Measurements from ENCODE around the gene CERS2.

The CERS2 gene

GRCh38 chr1:151002611-151003010, 28.0 kb upstream of the CERS2 start:
- H3K27me3 ChIP-seq (replicated peaks in 2 of 5; ENCODE audit: control insufficient read depth in 4 of 5, insufficient read depth in 5 of 5, low read length in 4 of 5), result no peaks in the 10 kb centered on the region
- peak overlapping the region in 2 of 7 experiments; percentile 26 to 61 for H3K4me3 ChIP-seq (ENCODE audit: control insufficient read depth in 1 of 7, extremely low read depth in 1 of 7, insufficient read depth in 4 of 7, low read depth in 2 of 7, low read length in 6 of 7)
- H3K36me3 ChIP-seq (ENCODE audit: control insufficient read depth in 4 of 4, insufficient read depth in 4 of 4, low read length in 3 of 4), result peaks cover 3 to 22% (median 12%) of the 10 kb centered on the region in 4 experiments
- CTCF ChIA-PET, result interaction anchor here (0.8 to 12.3 kb wide), 6 partner anchors 20 to 95 kb away, joined by 3 to 235 read pairs (median 4); partner anchors contain the start of gene ANXA9
- H3K4me1 ChIP-seq (ENCODE audit: control extremely low read depth in 1 of 4, control insufficient read depth in 4 of 4, insufficient read depth in 4 of 4, low read length in 3 of 4), result peaks cover 30 to 91% (median 86%) of the 10 kb centered on the region in 4 experiments
- no peak for DNase-seq
- POLR2A ChIA-PET, result interaction anchor here (1.1 kb wide), 1 partner anchor 155 kb away, joined by 4 read pairs; no protein-coding TSS in a partner anchor
- no CpG with 5 or more reads among the region's 2 CpGs for WGBS (ENCODE audit: insufficient coverage)
- no peaks in the 10 kb centered on the region for H3K9me3 ChIP-seq (ENCODE audit: control extremely low read depth in 1 of 5, control insufficient read depth in 4 of 5, insufficient read depth in 2 of 5, low read depth in 1 of 5, low read length in 4 of 5)
- H3K27ac ChIP-seq (ENCODE audit: insufficient read depth in 1 of 2, low read depth in 1 of 2, low read length in 2 of 2, poor library complexity in 1 of 2, severe bottlenecking in 2 of 2), result no peak overlapping the region

- no peak overlapping the region for H3K27ac ChIP-seq (ENCODE audit: insufficient read depth in 1 of 2, low read depth in 1 of 2, low read length in 2 of 2, poor library complexity in 1 of 2, severe bottlenecking in 2 of 2)
- peaks cover 27 to 85% (median 81%) of the 10 kb centered on the region in 4 experiments for H3K4me1 ChIP-seq (ENCODE audit: control extremely low read depth in 1 of 4, control insufficient read depth in 4 of 4, insufficient read depth in 4 of 4, low read length in 3 of 4)
- no peak for DNase-seq
- CTCF ChIA-PET, result interaction anchor here (0.8 to 12.3 kb wide), 6 partner anchors 19 to 55 kb away, joined by 3 to 235 read pairs (median 4); partner anchors contain the start of gene ANXA9
- POLR2A ChIA-PET, result no interaction called here
- WGBS (ENCODE audit: insufficient coverage), result 94% methylated on average over 3 of the region's 3 CpGs
- H3K27me3 ChIP-seq (replicated peaks in 2 of 5; ENCODE audit: control insufficient read depth in 4 of 5, insufficient read depth in 5 of 5, low read length in 4 of 5), result no peaks in the 10 kb centered on the region
- H3K36me3 ChIP-seq (ENCODE audit: control insufficient read depth in 4 of 4, insufficient read depth in 4 of 4, low read length in 3 of 4), result peaks cover 3 to 25% (median 18%) of the 10 kb centered on the region in 4 experiments
- H3K9me3 ChIP-seq (ENCODE audit: control extremely low read depth in 1 of 5, control insufficient read depth in 4 of 5, insufficient read depth in 2 of 5, low read depth in 1 of 5, low read length in 4 of 5), result no peaks in the 10 kb centered on the region
- H3K4me3 ChIP-seq (ENCODE audit: control insufficient read depth in 1 of 7, extremely low read depth in 1 of 7, insufficient read depth in 4 of 7, low read depth in 2 of 7, low read length in 6 of 7), result no peak overlapping the region
Observed at GRCh38 chr1:151002051-151002450, 27.4 kb upstream of the CERS2 start.

- Histone ChIP-seq H3K9me3 (ENCODE audit: control extremely low read depth in 1 of 5, control insufficient read depth in 4 of 5, insufficient read depth in 2 of 5, low read depth in 1 of 5, low read length in 4 of 5) (no peaks in the 10 kb centered on the region), H3K36me3 (ENCODE audit: control insufficient read depth in 4 of 4, insufficient read depth in 4 of 4, low read length in 3 of 4) (peaks cover 3 to 29% (median 20%) of the 10 kb centered on the region in 4 experiments), H3K27me3 (replicated peaks in 2 of 5; ENCODE audit: control insufficient read depth in 4 of 5, insufficient read depth in 5 of 5, low read length in 4 of 5) (no peaks in the 10 kb centered on the region), H3K27ac (ENCODE audit: insufficient read depth in 1 of 2, low read depth in 1 of 2, low read length in 2 of 2, poor library complexity in 1 of 2, severe bottlenecking in 2 of 2) (no peak overlapping the region), H3K4me3 (ENCODE audit: control insufficient read depth in 1 of 7, extremely low read depth in 1 of 7, insufficient read depth in 4 of 7, low read depth in 2 of 7, low read length in 6 of 7) (peak overlapping the region in 1 of 7 experiments; percentile 18), H3K4me1 (ENCODE audit: control extremely low read depth in 1 of 4, control insufficient read depth in 4 of 4, insufficient read depth in 4 of 4, low read length in 3 of 4) (peaks cover 27 to 81% (median 76%) of the 10 kb centered on the region in 4 experiments)
- POLR2A ChIA-PET, result no interaction called here
- no peak for DNase-seq
- 85% methylated on average over 4 of the region's 4 CpGs for WGBS (ENCODE audit: insufficient coverage)
- CTCF ChIA-PET, result interaction anchor here (0.9 to 12.3 kb wide), 5 partner anchors 19 to 55 kb away, joined by 3 to 235 read pairs (median 3); partner anchors contain the start of genes ANXA9 and C1orf56
Observed at GRCh38 chr1:151001602-151002001, 27.0 kb upstream of the CERS2 start.

GRCh38 chr1:151000408-151000807, 25.8 kb upstream of the CERS2 start:
- DNase-seq, result no peak
- peaks cover 3 to 32% (median 21%) of the 10 kb centered on the region in 4 experiments for H3K36me3 ChIP-seq (ENCODE audit: control insufficient read depth in 4 of 4, insufficient read depth in 4 of 4, low read length in 3 of 4)
- ChIA-PET CTCF (interaction anchor here (0.5 to 12.3 kb wide), 4 partner anchors 9 to 166 kb away, joined by 3 to 235 read pairs (median 5); partner anchors contain the start of genes ANXA9, LYSMD1 and SCNM1), POLR2A (interaction anchor here (0.5 kb wide), 1 partner anchor 70 kb away, joined by 3 read pairs; no protein-coding TSS in a partner anchor)
- H3K9me3 ChIP-seq (ENCODE audit: control extremely low read depth in 1 of 5, control insufficient read depth in 4 of 5, insufficient read depth in 2 of 5, low read depth in 1 of 5, low read length in 4 of 5), result no peaks in the 10 kb centered on the region
- WGBS (ENCODE audit: insufficient coverage), result 100% methylated on average over 3 of the region's 3 CpGs
- no peak overlapping the region for H3K27ac ChIP-seq (ENCODE audit: insufficient read depth in 1 of 2, low read depth in 1 of 2, low read length in 2 of 2, poor library complexity in 1 of 2, severe bottlenecking in 2 of 2)
- peaks cover 21 to 70% (median 66%) of the 10 kb centered on the region in 4 experiments for H3K4me1 ChIP-seq (ENCODE audit: control extremely low read depth in 1 of 4, control insufficient read depth in 4 of 4, insufficient read depth in 4 of 4, low read length in 3 of 4)
- H3K27me3 ChIP-seq (replicated peaks in 2 of 5; ENCODE audit: control insufficient read depth in 4 of 5, insufficient read depth in 5 of 5, low read length in 4 of 5), result no peaks in the 10 kb centered on the region
- no peak overlapping the region for H3K4me3 ChIP-seq (ENCODE audit: control insufficient read depth in 1 of 7, extremely low read depth in 1 of 7, insufficient read depth in 4 of 7, low read depth in 2 of 7, low read length in 6 of 7)

GRCh38 chr1:150999926-151000325, 25.3 kb upstream of the CERS2 start:
- H3K4me3 ChIP-seq (ENCODE audit: control insufficient read depth in 1 of 7, extremely low read depth in 1 of 7, insufficient read depth in 4 of 7, low read depth in 2 of 7, low read length in 6 of 7), result peak overlapping the region in 1 of 7 experiments; percentile 50
- peaks cover 21 to 65% (median 61%) of the 10 kb centered on the region in 4 experiments for H3K4me1 ChIP-seq (ENCODE audit: control extremely low read depth in 1 of 4, control insufficient read depth in 4 of 4, insufficient read depth in 4 of 4, low read length in 3 of 4)
- H3K9me3 ChIP-seq (ENCODE audit: control extremely low read depth in 1 of 5, control insufficient read depth in 4 of 5, insufficient read depth in 2 of 5, low read depth in 1 of 5, low read length in 4 of 5), result no peaks in the 10 kb centered on the region
- ChIA-PET CTCF (interaction anchor here (0.5 to 12.3 kb wide), 4 partner anchors 9 to 166 kb away, joined by 3 to 235 read pairs (median 5); partner anchors contain the start of genes ANXA9, LYSMD1 and SCNM1), POLR2A (interaction anchor here (0.5 kb wide), 2 partner anchors 30 to 70 kb away, joined by 3 read pairs; no protein-coding TSS in a partner anchor)
- DNase-seq, result no peak
- no peaks in the 10 kb centered on the region for H3K27me3 ChIP-seq (replicated peaks in 2 of 5; ENCODE audit: control insufficient read depth in 4 of 5, insufficient read depth in 5 of 5, low read length in 4 of 5)
- peaks cover 5 to 36% (median 23%) of the 10 kb centered on the region in 4 experiments for H3K36me3 ChIP-seq (ENCODE audit: control insufficient read depth in 4 of 4, insufficient read depth in 4 of 4, low read length in 3 of 4)
- WGBS (ENCODE audit: insufficient coverage), result 0% methylated on average over 1 of the region's 2 CpGs
- H3K27ac ChIP-seq (ENCODE audit: insufficient read depth in 1 of 2, low read depth in 1 of 2, low read length in 2 of 2, poor library complexity in 1 of 2, severe bottlenecking in 2 of 2), result peak overlapping the region; percentile 41 to 79

GRCh38 chr1:150999051-150999674, 24.5 kb upstream of the CERS2 start:
- Histone ChIP-seq H3K27me3 (replicated peaks in 2 of 5; ENCODE audit: control insufficient read depth in 4 of 5, insufficient read depth in 5 of 5, low read length in 4 of 5) (no peaks in the 10 kb centered on the region), H3K36me3 (ENCODE audit: control insufficient read depth in 4 of 4, insufficient read depth in 4 of 4, low read length in 3 of 4) (peaks cover 5 to 36% (median 23%) of the 10 kb centered on the region in 4 experiments), H3K4me3 (ENCODE audit: control insufficient read depth in 1 of 7, extremely low read depth in 1 of 7, insufficient read depth in 4 of 7, low read depth in 2 of 7, low read length in 6 of 7) (peak overlapping the region in 2 of 7 experiments; percentile 48 to 50), H3K9me3 (ENCODE audit: control extremely low read depth in 1 of 5, control insufficient read depth in 4 of 5, insufficient read depth in 2 of 5, low read depth in 1 of 5, low read length in 4 of 5) (no peaks in the 10 kb centered on the region), H3K4me1 (ENCODE audit: control extremely low read depth in 1 of 4, control insufficient read depth in 4 of 4, insufficient read depth in 4 of 4, low read length in 3 of 4) (peaks cover 20 to 58% (median 55%) of the 10 kb centered on the region in 4 experiments), H3K27ac (ENCODE audit: insufficient read depth in 1 of 2, low read depth in 1 of 2, low read length in 2 of 2, poor library complexity in 1 of 2, severe bottlenecking in 2 of 2) (peak overlapping the region; percentile 41 to 79)
- ChIA-PET CTCF (interaction anchor here (0.9 to 12.3 kb wide), 6 partner anchors 6 to 156 kb away, joined by 3 to 235 read pairs (median 5); partner anchors contain the start of genes ANXA9 and MINDY1), POLR2A (interaction anchor here (0.5 to 0.6 kb wide), 2 partner anchors 14 to 30 kb away, joined by 3 read pairs; no protein-coding TSS in a partner anchor)
- WGBS (ENCODE audit: insufficient coverage), result 3% methylated on average over 6 of the region's 17 CpGs
- peak; percentile 68 to 92 (median 90) for DNase-seq

Measured in common myeloid progenitor, CD34-positive (primary cell).